GM18498 (cell line): ENCODE results near the gene ZNF236.
A peak's percentile ranks its signal among the peaks of the same experiment; 100 is the strongest.

ENCODE experiments used
- ATAC-seq: cut with Tn5 transposase; IDR thresholded peaks from one replicate; pipeline ENCODE4 v1.9.1; 2021; ENCODE audit warnings: mild to moderate bottlenecking, moderate library complexity; ENCODE audit not compliant: unreplicated experiment

Gene ZNF236

GRCh38 chr18:76855594-76855993 is 33.2 kb downstream of the ZNF236 start:
- no peak for ATAC-seq

- no peak for ATAC-seq
These were observed 35.1 kb downstream of the ZNF236 start for GRCh38 chr18:76857476-76857875.

- ATAC-seq, result peak; percentile 94
These were observed 37.4 kb downstream of the ZNF236 start for GRCh38 chr18:76859474-76860339.

DNA sequence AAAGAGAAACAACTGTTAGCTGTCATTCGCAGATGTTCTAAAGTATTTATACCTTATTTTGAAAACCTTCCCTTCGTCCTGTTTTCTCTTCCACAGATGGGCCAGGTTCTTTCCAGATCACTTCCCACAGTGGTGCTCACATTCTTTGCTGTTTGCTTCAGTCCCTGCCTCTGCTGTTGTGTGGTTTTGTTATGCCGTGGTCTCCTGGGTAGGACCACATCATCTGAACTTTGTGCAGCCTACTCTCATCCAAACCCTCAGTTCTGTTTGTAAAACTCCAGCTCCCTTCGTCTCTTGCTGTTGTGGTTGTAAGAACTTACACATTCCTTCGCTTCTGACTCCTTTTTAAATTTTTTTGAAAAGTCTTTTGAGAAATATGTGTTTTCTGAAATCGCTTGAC is 38.1 kb downstream of the ZNF236 start:
- no peak for ATAC-seq

- no peak for ATAC-seq
These were observed 44.3 kb downstream of the ZNF236 start for GRCh38 chr18:76866666-76867065.

DNA sequence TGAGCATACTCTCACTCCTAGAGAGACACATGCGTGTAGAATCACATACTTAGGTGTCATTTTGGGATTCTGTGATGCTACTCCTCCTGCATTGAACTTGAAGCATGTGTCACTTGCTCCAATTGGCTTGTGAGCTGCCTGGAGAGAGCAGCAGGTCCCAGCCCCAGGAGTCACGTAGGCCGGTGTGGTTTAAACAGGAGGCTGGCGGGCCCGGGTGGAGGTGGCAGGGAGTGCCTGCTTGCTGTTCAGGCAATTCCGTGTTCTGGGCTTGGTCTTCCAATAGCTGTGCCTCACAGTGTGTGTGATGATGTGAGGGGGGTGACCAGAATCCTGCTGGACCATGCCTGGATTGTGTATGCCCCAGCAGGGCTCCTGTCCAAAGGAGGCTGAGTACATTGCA is 51.0 kb downstream of the ZNF236 start:
- ATAC-seq, result no peak

GRCh38 chr18:76873713-76874112 is 51.4 kb downstream of the ZNF236 start:
- ATAC-seq, result no peak

GRCh38 chr18:76874642-76875389 is 52.5 kb downstream of the ZNF236 start:
- peak; percentile 8 for ATAC-seq

GRCh38 chr18:76875390-76876325 is 53.3 kb downstream of the ZNF236 start:
- ATAC-seq, result peak; percentile 65

- no peak for ATAC-seq
These were observed 56.1 kb downstream of the ZNF236 start for GRCh38 chr18:76878426-76878825.

DNA sequence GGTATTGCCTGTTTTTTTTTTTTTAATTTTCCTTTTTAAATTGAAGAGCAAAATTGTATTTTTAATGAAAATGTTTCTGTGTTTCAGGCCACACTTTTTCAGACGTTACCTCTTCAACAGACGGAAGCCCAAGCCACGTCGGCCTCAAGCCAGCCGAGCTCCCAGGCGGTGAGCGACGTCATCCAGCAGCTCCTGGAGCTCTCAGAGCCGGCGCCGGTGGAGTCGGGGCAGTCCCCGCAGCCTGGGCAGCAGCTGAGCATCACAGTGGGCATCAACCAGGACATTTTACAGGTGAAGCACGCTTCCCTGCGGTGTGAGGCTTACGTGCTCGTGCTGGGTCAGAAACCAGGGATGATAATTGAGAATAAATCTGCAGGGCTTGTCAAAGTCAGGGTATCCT is 57.7 kb downstream of the ZNF236 start:
- no peak for ATAC-seq

GRCh38 chr18:76881744-76882143 is 59.4 kb downstream of the ZNF236 start:
- ATAC-seq, result no peak

GRCh38 chr18:76882146-76882545 is 59.8 kb downstream of the ZNF236 start:
- ATAC-seq, result no peak

DNA sequence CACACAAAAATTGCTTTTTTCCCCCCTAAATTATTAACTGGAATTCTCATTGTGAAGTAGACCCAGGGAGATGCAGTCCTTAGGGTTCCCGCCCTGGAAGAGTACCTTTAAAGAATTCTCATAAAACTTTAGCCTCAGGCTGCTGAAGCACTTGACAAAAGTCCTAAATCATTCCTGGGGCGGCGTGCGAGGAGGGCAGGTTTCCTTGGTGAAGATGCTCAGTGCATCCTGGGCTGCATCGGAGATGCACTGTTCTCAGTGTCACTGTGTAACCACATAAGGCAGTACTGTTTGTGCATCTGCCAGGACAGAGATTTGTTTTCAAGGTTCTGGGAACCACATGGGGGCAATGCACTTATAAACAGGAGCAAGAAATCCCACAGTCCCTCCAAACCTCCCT is 62.6 kb downstream of the ZNF236 start:
- no peak for ATAC-seq

- no peak for ATAC-seq
These were observed 63.8 kb downstream of the ZNF236 start for GRCh38 chr18:76886112-76886511.

DNA sequence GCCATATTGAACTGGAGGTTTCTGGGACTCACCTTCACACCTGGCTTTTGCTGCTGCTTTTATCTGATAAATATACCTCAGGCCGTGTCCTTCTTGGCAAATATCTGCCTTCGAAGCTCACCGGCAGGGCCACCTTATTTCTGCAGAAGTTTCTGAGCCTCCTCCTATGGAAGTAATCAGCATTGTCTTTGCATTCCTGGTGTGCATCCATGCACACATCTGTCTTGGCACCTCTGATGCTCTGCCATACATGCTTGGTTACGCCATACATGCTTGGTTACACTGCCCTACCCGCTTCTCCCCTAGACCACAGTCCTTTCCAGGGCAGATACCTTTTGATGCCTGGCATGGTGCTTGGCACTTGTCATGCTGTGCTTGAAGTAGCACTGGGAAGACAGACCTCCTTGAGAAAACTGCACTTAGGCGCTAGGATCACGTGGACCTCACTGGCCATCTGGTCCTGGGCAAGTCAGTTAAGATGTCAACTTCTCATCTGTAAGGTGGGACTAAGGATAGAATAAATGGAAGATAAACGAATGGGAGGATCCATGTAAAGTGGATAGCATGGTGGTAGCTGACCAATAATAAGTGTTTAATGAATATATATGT is 66.8 kb downstream of the ZNF236 start:
- no peak for ATAC-seq

- ATAC-seq, result no peak
These were observed 70.5 kb downstream of the ZNF236 start for GRCh38 chr18:76892832-76893231.

- ATAC-seq, result no peak
These were observed 72.4 kb downstream of the ZNF236 start for GRCh38 chr18:76894566-76895346.

DNA sequence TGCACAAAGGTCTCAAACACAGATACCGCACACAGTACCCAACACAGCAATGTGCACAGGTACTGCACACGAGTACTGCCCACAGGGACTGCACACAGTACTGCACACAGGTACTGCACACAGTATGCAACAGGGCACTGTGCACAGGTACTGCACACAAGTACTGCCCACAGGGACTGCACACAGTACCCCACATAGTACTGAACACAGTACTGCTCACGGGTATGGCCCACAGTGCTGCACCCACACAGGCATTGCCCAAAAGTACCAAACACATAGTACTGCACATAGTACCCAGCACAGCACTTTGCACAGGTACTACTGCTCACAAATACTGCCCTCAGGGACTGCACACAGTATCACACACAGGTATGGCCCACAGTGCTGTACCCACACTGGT is 73.1 kb downstream of the ZNF236 start:
- no peak for ATAC-seq

GRCh38 chr18:76896677-76897076 is 74.3 kb downstream of the ZNF236 start:
- no peak for ATAC-seq
